HFFc6 (cell line): Measurements from ENCODE around the gene FERMT3. TPM values are rescaled to one million over a fixed set of nuclear protein-coding genes. Genes with fewer than 3 reads are reported as not detected.
A peak's percentile ranks its signal among the peaks of the same experiment; 100 is the strongest.

Experiments
- DNase-seq: peaks from one replicate; pipeline ENCODE4 v3.0.0-alpha.2; 2018
- H3K27ac Mint-ChIP-seq: 2 replicates; pipeline ENCODE4 v1.8.0; 2020; ENCODE audit warnings: mild to moderate bottlenecking, mixed read lengths
- H3K27me3 Mint-ChIP-seq: 2 replicates; pipeline ENCODE4 v1.8.0; 2021; ENCODE audit warnings: mild to moderate bottlenecking, moderate library complexity, mixed read lengths; ENCODE audit not compliant: insufficient read depth
- H3K36me3 Mint-ChIP-seq: 2 replicates; pipeline ENCODE4 v1.8.0; 2021; ENCODE audit warnings: low read depth, mixed read lengths
- H3K4me1 Mint-ChIP-seq: 2 replicates; pipeline ENCODE4 v1.8.0; 2020; ENCODE audit warnings: low read depth, mixed read lengths
- H3K4me3 Mint-ChIP-seq: 2 replicates; pipeline ENCODE4 v1.8.0; 2020; ENCODE audit warnings: mild to moderate bottlenecking, moderate library complexity, mixed read lengths
- H3K9me3 Mint-ChIP-seq: 2 replicates; pipeline ENCODE4 v1.8.0; 2020; ENCODE audit warnings: mild to moderate bottlenecking, mixed read lengths
- CTCF ChIP-seq: fragments of 200-600 bp; sonication (generic); IDR thresholded peaks from 2 replicates; pipeline ENCODE4 v1.5.0; 2021; ENCODE audit warnings: antibody characterized with exemption, mild to moderate bottlenecking
- total RNA-seq, 6 experiments: library from RNA; stranded (reverse); fragmentation: NEBNext Ultra II Directional; extraction: Animal tissue kit (Norgen Biotek cat#: 25700); gene quantifications; 2 replicates in 1 of 6; 3 replicates in 5 of 6; pipeline ENCODE4 v1.2.3, GENCODE V29; 2021

Gene FERMT3
- total RNA-seq, 6 experiments from 2014 or later: 1.2 to 2.8 (median 1.7) TPM

- DNase-seq: peak; percentile 47
- Mint-ChIP-seq H3K4me3 (no peak overlapping the region), H3K27ac (peak overlapping the region; percentile 84), H3K27me3 (peaks cover 5% of the 10 kb centered on the region), H3K9me3 (no peaks in the 10 kb centered on the region), H3K36me3 (peaks cover 41% of the 10 kb centered on the region), H3K4me1 (peaks cover 31% of the 10 kb centered on the region)
- no peak; the same call in 1 of the 2 replicates for TF ChIP-seq CTCF
Measured at GRCh38 chr11:64263021-64263946, 56.8 kb downstream of the FERMT3 start.

GRCh38 chr11:64263947-64264317 lies 57.4 kb downstream of the FERMT3 start:
- Mint-ChIP-seq H3K27me3 (peaks cover 9% of the 10 kb centered on the region), H3K9me3 (no peaks in the 10 kb centered on the region), H3K27ac (no peak overlapping the region), H3K4me1 (peaks cover 37% of the 10 kb centered on the region), H3K36me3 (peaks cover 42% of the 10 kb centered on the region), H3K4me3 (no peak overlapping the region)
- DNase-seq: no peak
- no peak for TF ChIP-seq CTCF

GRCh38 chr11:64264371-64264852 lies 57.9 kb downstream of the FERMT3 start:
- Mint-ChIP-seq H3K9me3 (no peaks in the 10 kb centered on the region), H3K27ac (no peak overlapping the region), H3K4me1 (peaks cover 40% of the 10 kb centered on the region), H3K36me3 (peaks cover 39% of the 10 kb centered on the region), H3K27me3 (peaks cover 12% of the 10 kb centered on the region), H3K4me3 (no peak overlapping the region)
- TF ChIP-seq CTCF: no peak
- DNase-seq: no peak

GRCh38 chr11:64265176-64266160 lies 58.9 kb downstream of the FERMT3 start:
- H3K36me3 Mint-ChIP-seq: peaks cover 34% of the 10 kb centered on the region

More at GRCh38 chr11:64265176-64266160, 58.9 kb downstream of the FERMT3 start:
- Mint-ChIP-seq H3K4me3 (no peak overlapping the region), H3K9me3 (no peaks in the 10 kb centered on the region), H3K27ac (no peak overlapping the region; the same call in 1 of the 2 replicates), H3K27me3 (peaks cover 16% of the 10 kb centered on the region), H3K4me1 (peaks cover 46% of the 10 kb centered on the region)
- no peak for DNase-seq
- no peak for TF ChIP-seq CTCF
